ENCODE data around the gene SEC24A.
"Not testable (repeated sequence)": the region's sequence is repeated elsewhere in the genome, so short reads cannot be mapped to it uniquely, and the experiment has no call there.

Gene SEC24A

DNA sequence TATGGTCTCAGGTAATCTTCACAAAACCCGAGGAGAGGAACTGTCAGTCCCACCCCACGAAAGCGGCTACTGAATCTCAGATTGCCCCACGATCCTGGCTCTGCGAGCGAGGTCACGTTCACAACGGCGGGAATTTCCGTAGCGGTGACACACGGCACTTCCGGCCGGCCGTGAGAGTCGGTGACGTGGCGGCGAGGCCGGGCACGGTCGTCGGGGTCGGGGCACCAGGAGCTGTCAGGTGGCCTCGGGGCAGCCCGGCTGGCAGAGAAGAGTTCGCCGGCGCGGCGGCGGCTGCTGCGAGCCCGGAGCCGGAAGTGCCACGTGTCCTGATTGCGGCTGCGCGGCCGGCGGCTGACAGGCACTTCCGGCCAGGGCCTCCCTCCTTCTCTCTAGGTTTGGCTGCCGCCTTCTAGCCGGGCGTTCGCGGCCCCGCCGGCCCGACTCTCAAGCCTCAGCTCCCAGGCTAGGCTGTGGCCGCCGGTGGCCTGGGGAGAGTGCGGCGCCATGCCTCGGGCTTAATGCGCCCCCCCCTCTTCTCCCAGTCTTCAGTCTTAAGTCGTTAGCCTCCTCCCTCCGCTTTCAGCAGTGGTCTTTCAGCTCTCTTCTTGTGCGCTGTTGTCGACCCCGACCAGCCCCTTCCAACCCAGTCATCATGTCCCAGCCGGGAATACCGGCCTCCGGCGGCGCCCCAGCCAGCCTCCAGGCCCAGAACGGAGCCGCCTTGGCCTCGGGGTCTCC, at the start of gene SEC24A:
Gene SEC24A, plus strand, starts transcription at position 361 of the 738 bp plus-strand sequence. Its CDS starts 292 bp downstream, at position 653.
- DNase-seq (ENCODE audit: low read depth): peak; percentile 80

DNA sequence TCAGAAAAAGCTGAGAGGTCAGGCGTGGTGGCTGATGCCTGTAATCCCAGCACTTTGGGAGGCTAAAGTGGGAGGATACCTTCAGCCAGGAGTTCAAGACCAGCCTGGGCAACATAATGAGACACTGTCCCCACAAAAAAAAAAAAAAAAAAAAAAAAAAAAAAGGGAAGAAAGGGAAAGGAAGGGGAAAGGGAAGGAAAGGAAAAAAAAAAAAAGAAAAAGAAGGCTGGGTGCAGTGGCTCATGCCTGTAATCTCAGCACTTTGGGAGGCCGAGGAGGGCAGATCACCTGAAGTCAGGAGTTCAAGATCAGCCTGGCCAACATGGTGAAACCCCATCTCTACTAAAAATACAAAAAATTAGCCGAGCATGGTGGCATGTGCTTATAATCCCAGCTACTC, 48.8 kb upstream of the SEC24A start:
- not testable (repeated sequence) for DNase-seq (ENCODE audit: low read depth)

DNA sequence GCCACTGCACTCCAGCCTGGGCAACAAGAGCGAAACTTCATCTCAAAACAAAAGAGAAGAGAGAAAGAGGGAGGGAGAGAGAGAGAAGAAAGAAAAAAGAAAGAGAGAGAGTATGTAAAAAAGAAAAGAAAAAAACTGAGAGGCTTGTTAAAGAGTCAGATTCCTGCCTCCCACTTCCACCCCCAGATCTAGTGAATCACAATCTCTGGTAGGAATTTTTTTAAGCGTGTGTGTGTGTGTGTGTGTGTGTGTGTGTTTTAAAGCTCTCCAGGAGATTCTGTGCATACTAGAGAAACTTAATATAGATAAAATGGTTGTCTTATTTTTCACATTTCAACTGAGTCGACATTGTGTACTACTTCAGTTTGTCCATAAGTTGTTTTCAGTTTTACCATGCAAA, 48.0 kb upstream of the SEC24A start:
- no peak for DNase-seq (ENCODE audit: low read depth)

DNA sequence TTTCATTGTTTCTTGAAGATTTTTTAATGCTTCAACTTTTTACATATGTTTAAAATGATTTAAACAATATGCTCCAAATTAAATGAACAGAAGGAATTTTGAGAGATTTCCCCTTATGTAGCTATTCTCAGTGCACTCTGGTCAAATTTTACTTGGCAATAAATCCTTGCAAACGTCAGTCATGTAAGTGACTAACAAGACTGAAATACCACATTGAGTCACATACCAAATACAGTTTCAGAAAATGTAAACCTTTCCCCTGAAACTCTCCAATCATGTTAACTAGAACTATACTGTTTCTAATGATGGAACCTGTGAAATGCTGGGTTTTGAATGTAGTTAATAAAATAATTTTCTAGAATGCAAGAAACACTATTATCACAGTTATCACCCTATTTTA, 45.5 kb upstream of the SEC24A start:
- DNase-seq (ENCODE audit: low read depth): no peak

DNA sequence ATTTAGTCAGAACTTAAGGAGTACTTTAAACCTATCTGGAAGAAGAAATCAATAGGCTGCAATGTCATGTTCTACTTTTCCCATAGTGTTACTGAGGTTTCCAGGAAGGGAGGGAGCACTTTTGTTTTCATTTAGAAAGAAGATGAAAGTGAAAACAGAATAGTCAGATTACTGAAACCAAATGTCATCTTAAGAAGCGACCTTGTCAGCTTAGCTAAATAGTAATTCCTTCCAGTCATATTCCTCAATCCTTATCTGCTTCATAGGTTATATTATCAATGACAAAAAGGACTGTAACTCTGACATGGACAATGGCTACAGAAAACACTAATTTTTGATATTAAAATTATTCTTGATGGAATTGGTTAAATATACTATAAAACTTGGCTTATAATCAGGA, 43.7 kb upstream of the SEC24A start:
- no peak for DNase-seq (ENCODE audit: low read depth)

DNA sequence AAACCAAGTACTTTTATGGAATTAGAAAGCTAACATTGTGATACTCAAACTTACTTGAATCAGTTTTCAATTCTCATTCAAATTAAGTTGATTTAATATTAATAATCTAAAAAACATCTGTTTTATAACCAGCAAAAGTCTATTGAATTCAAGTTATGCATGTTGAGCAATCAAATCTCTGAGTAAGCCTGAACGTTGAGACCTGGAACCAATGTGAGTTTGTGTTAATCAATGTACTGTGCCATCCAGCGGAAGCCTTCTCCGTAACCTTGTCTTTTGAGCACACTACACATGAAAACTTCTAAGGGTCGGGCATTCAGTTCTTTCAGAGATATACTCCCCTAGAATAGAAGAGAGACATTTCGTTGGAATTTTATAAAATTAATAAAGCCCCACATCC, 41.9 kb upstream of the SEC24A start:
- DNase-seq (ENCODE audit: low read depth): no peak

DNA sequence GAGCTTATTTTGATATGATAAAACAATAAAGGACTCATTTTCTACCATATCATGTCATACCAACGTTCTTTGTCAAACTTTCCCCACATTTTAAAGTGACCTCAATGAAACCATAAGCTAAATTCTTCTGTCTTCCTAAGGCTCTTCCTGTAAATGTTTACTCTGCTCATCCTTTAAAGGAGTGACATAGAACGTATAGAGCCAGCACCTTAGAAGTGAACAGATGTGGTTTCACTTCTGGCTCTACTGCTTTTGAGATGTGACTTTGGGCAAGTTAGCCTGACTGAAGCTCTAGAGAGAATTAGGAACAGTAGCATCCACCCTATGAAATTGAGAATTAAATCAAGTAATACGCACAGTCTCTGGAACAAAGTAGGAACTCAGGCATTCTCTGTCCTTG, 40.0 kb upstream of the SEC24A start:
- DNase-seq (ENCODE audit: low read depth): no peak

DNA sequence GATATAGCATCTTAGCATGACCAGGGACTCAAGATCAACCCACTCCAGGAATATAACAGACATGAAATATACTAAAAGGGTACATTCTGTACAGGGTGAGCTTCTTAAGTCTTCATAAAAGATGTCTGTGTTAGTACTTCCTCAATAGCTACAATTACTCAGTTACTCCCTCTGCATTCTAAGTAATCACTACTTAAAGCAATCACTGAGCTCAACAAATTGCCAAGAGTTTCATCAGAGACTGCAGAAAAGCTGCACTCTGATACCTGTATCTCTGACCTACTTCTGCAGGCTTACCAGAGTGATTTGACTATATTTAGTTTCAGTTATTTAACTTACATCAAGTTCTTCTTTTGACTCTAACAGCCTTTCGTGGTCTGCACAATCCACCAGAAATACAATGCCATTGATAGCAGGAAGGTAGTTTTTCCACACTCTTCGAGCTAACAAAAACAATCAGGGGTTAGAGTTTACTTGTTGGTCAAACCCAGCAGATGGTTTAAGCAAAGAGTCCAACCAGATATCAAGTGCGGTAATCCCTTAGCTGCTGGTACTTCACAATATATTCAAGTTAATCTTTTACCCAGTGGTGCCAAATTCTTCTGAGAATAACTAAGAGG, 39.2 kb upstream of the SEC24A start:
- DNase-seq (ENCODE audit: low read depth): no peak

DNA sequence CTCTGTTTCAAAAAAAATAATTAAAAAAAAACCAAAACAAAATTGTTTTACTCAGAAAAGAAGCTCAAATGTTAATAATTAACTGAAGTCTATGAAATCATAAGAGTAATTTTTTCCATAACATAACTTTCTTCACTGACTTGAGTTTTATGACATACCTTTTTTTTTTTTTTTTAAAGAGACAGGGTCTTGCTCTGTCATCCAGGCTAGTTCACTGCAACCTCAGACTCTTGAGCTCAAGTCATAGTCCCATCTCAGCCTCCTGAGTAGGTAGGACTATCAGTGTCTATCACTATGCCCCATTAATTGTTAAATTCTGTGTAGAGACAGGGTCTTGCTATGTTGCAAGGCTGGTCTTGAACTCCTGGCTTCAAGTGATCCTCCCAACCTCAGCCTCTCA, 37.9 kb upstream of the SEC24A start:
- no peak for DNase-seq (ENCODE audit: low read depth)

DNA sequence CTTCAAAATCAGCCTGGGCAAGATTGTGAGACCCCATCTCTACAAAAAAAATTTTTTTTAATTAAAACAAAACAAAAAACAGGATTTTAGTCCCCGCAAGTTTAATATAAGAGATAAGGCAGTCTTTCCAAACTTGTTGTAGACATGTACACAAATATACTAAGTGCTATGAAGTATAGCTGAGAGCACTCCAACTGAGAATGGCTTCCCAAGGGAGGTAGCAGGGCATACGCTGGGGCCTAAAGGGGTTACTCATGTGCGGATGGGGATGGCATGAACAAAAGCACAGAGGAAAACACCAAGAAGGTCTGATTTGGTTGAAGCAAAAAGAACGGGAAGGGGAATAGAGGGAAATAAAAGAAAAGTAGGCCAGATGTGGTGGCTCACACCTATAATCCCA, 37.1 kb upstream of the SEC24A start:
- no peak for DNase-seq (ENCODE audit: low read depth)

DNA sequence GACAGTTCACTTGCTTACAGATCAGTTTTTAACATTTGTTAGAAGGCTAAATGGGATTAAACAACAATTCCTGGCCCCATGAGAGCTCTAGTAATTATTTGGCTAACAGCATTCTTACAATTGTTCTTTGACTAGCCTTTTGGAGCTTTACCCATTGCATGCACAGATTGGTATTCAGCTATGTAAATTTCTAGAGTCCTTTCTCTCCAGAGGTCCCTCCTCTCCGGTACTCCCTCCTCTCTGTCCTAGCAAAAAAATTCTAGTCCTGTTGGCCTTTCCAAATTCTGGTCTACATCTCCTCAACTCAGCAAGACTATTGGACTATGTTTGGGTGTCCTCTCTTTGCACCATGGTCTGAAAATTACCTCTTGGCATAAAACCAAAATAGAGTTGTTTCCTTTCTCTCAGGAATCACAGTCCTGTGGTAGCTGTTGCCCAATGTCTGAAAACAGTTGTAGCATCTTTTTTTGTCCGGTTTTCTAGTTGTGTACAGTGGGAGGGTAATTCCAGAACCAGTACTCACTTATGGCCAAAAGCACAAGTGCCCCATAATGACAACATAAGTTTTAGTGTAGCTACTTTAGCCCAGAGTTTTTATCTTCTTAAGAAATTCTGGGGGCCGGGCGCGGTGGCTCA, 34.0 kb upstream of the SEC24A start:
- DNase-seq (ENCODE audit: low read depth): no peak

DNA sequence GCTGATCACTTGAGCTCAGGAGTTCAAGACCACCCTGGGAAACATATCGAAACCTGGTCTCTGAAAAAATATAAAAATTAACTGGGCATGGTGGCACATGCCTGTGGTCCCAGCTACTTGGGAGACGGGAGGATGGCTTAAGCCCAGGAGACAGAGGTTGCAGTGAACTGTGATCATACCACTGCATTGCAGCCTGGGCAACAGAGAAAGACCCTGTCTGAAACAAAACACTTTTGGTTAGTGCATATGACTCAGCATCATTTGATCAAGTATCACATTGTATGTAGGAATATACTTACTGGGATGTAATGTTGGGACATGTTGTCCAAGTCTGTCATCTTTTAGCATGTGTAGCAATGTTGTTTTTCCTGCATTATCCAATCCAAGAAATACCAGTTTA, 28.0 kb upstream of the SEC24A start:
- DNase-seq (ENCODE audit: low read depth): no peak

DNA sequence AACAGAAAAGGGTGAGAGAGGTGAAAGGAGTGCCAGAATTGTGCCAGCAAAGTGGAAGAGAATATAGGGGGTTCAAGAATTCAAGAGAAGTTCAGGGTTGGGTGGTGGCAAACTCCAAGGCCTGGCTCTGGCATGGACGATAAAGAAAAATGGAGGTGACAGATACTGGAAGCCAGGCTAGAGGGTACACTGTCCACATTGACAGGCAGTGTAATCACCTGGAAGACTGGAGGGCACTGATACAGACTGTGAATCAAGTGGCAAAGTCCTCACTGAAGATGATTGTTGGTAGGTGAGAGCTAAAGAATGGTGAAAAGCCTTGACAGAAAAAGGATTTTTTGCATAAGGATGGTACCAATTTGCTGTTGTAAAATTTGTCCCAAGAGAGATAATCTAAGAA, 23.0 kb upstream of the SEC24A start:
- DNase-seq (ENCODE audit: low read depth): no peak

DNA sequence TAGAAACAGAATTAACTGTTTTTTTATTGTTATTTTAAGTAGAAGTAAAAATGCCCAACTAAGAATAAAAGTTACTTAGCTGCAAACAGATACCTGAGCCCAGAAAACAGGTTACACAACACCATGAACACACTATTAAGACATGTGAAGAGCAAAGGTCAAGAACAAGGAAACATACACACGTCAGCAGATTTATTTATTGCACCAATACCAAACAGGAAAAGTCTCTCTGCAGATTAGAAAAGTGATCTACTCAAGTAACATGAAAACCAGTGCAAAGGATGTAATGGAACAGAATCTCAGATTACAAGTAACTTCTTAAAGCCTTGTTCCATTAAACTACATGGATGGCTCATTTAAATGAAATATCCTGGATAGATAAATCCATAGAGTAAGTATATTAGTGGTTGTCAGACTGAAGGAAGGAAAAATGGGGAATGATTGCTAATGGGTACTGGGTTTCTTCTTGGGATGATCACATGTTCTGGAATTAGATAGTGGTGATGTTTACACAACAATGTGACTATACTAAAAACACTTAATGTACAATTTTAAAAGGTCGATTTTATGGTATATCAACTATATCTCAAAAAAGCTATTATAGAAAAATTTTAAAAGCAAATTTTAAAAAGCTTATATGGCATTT, 22.1 kb upstream of the SEC24A start:
- DNase-seq (ENCODE audit: low read depth): no peak

DNA sequence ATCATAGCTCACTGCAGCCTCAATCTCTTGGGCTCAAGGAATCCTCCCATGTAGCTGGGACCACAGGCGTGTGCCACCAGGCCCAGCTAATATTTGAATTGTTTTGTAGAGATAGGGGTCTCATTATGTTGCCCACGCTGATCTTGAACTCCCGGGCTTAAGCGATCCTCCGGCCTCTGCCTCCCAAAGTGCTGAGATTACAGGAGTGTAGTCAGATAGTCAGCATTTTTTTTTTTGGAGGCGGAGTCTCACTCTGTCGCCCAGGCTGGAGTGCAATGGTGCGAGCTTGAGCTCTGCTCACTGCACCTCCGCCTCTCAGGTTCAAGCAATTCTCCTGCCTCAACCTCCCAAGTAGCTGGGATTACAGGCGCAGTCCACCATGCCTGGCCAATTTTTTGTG, 14.4 kb upstream of the SEC24A start:
- no peak for DNase-seq (ENCODE audit: low read depth)

DNA sequence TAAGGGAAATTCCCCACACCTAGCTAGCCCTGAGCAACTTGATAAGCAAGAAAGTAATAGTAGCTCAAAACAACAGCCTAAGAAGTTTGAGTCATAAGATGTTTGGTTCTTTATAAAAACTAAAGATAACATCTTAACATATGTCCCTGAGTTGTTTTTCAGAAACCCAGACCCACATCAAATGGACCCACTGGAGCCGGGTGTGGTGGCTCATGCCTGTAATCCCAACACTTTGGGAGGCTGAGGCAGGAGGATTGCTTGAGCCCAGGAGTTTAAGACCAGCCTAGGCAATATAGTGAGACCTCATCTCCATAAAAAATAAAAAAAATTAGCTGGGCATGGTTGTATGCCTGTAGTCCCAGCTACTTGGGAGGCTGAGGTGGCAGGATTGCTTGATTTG, 13.2 kb upstream of the SEC24A start:
- not testable (repeated sequence) for DNase-seq (ENCODE audit: low read depth)

DNA sequence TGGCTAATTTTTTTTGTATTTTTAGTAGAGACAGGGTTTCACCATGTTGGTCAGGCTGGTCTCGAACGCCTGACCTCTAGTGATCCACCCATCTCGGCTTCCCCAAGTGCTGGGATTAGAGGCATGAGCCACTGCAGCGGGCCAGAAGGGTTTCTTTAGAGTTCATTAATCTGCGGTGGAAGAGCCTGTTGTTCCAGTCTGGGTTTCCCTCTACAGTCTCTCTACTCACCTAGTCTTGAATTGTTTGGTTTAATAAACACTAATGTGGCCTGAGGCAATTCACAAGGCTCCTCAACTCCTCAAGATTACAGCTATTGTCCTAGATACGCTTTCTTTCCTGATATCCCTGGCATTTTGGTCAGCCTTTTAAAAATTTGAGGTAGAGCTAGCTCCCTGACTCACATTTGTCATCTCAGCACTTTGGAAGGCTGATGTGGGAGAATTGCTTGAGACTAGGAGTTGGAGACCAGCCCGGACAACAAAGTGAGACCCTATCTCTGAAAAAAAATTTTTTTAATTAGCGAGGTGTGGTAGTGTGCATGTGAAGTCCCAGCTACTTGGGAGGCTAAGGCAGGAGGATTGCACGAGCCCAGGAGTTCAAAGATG, 11.4 kb upstream of the SEC24A start:
- DNase-seq (ENCODE audit: low read depth): no peak

DNA sequence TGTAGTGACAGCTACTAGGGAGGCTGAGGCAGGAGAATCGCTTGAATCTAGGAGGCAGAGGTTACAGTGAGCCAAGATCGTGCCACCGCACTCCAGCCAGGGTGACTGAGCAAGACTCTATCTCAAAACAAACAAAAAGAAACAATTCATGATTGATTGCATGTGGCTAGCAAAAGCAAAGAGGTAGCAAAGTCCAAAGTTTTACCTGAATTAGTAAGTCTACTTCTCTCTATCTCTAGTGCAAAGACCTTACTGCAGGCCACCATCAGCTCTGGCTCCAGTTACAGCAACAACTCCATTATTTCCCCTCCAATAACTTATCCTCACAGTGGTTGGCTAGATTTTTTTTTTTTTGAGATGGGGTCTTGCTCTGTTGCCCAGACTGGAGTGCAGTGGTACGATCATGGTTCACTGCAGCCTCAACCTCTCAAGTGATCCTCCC, 9.8 kb upstream of the SEC24A start:
- no peak for DNase-seq (ENCODE audit: low read depth)

DNA sequence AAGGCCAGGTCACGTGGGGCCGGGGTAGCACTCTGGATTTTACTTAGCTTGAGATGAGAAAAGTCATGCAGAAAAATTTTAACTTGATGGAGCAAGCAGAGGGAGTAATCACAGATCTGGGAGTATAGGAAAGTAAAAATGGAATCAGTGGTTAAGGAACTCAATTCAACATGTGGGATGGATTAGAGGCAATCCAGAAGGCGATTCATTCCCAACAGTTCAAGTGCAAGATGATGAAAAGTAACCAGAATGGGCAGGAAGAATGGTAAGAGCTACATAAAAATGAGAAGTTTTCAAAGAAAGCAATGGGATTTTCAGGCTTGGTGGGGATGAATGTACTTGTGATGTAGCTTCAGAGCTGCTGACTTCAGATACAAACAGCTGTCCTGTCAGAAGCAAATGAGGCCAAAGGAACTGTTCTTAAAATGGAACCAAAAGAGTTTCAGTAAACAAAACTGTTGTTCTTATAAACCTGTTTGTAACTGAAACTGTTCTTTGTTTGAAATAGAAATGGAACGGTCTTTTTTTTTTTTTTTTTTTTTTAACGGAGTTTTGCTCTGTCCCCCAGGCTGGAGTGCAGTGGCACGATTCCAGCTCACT, 5.6 kb upstream of the SEC24A start:
- no peak for DNase-seq (ENCODE audit: low read depth)

DNA sequence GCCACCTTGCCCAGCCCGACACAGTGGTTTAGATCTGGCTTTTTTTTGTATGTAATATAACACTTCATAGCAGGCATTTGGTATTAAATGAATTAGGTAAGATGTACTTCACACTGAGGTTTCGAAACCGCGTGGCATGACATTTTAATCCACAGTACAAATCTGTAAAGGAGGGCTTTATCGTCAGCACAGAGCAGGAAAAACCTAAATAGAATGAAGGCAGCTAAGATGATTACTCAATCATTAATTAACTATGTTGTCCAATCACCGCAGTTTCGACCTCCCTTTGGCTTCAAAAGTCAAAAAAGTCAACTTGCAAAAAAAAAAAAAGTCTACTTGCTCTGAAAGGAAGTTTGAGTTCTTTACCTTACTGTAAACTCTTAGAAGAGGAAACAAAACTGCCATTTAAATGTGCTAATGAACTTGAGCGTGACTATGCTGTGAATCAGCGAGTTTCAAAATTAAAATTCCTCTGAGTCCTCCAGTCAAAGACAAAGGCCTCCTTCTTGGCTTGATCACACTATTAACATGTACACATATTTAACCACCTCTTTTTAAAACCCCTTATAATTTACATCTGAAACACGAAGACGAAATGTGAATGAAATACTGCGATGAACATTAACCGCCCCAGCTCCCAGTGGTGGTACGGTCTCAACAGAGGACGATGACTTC, 698 bp upstream of the SEC24A start:
- no peak for DNase-seq (ENCODE audit: low read depth)

DNA sequence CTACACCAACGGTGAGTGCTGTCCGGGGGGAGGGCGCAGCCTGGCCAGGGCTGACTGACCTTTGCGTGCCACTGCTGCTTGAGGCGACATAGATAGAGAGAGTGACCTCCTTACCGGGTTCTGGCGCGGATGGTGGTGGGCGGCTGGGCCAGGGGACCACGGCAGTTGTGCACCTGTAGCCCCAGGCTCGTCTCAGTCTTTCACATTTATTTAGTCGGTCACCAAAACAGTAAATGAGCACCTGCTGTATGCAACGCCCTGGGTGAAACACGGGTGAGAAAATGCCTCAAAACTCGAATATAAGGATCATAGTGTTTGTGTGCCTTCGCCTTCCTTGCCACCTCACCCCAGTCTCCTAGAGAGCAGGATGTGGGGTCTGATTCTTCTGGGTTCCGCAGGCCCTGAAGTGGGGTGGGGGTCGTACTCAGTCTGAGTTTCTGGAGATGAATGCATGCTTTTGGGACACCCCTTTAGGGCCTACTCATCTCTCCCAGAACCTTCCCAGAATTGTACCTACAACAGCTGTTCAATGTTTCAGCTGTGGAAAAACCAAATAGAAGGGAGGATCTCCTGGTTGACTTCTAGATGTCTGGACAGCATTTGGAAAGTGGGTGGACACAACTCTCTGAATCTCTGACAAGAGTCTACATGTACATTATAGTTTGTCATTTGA, 714 bp downstream of the SEC24A start:
- no peak for DNase-seq (ENCODE audit: low read depth)
